Osteoblast (primary cell): ENCODE results near the gene PTPN2. TPM values are rescaled to one million over a fixed set of nuclear protein-coding genes. Genes with fewer than 3 reads are reported as not detected.

ENCODE experiments used
- DNase-seq: peaks from one replicate; pipeline ENCODE4 v3.0.0; 2011; ENCODE audit warnings: low spot score, mixed read lengths; ENCODE audit not compliant: insufficient read length; ENCODE audit errors: missing footprints
- H2AFZ ChIP-seq: 2 replicates; pipeline ENCODE4 v1.6.0; 2011; ENCODE audit warnings: mild to moderate bottlenecking, low read length
- H3K27ac ChIP-seq: 2 replicates; pipeline ENCODE4 v1.5.1; 2011; ENCODE audit warnings: mild to moderate bottlenecking, low read depth, low read length, moderate library complexity
- H3K27me3 ChIP-seq: 2 replicates; pipeline ENCODE4 v1.6.0; 2012; ENCODE audit warnings: mild to moderate bottlenecking, control low read depth, inconsistent platforms, low read length, moderate library complexity; ENCODE audit not compliant: insufficient read depth
- H3K36me3 ChIP-seq: 2 replicates; pipeline ENCODE4 v1.5.1; 2011; ENCODE audit warnings: mild to moderate bottlenecking, low read length, control low read depth, moderate library complexity; ENCODE audit not compliant: insufficient read depth
- H3K4me1 ChIP-seq: 2 replicates; pipeline ENCODE4 v1.5.1; 2011; ENCODE audit warnings: mild to moderate bottlenecking, low read length, control low read depth, moderate library complexity; ENCODE audit not compliant: insufficient read depth
- H3K4me2 ChIP-seq: 2 replicates; pipeline ENCODE4 v1.6.0; 2011; ENCODE audit warnings: mild to moderate bottlenecking, low read length; ENCODE audit not compliant: insufficient read depth
- H3K4me3 ChIP-seq: fragments of 200-600 bp; sonication (generic); 3 replicates; pipeline ENCODE4 v1.5.1; 2012; ENCODE audit warnings: mild to moderate bottlenecking, low read length, inconsistent platforms; ENCODE audit not compliant: insufficient read depth
- H3K79me2 ChIP-seq: 2 replicates; pipeline ENCODE4 v1.6.0; 2012; ENCODE audit warnings: mild to moderate bottlenecking, low read length, control low read depth, inconsistent platforms; ENCODE audit not compliant: insufficient read depth
- H3K9me3 ChIP-seq: 2 replicates; pipeline ENCODE4 v1.5.1; 2011; ENCODE audit warnings: low read depth, low read length, control low read depth
- H4K20me1 ChIP-seq: 2 replicates; pipeline ENCODE4 v1.6.0; 2012; ENCODE audit warnings: mild to moderate bottlenecking, low read length, control low read depth; ENCODE audit not compliant: insufficient read depth
- CTCF ChIP-seq: IDR thresholded peaks from 2 replicates; pipeline ENCODE4 v1.5.1; 2011; ENCODE audit warnings: mild to moderate bottlenecking, low read depth, low read length, moderate library complexity; ENCODE audit errors: extremely low read depth
- small RNA-seq: library from RNA; depleted of rRNA; stranded (forward); fragments of <200 nt; gene quantifications from one replicate; pipeline ENCODE3, GENCODE V24; 2012
- total RNA-seq: library from RNA; depleted of rRNA; stranded (reverse); fragments of >200 nt; gene quantifications from 2 replicates; pipeline ENCODE4 v1.2.3, GENCODE V29; 2012

PTPN2 gene
- total RNA-seq, 1 donor = 37.6 TPM

- H3K4me1 ChIP-seq = peaks cover 42% of the 10 kb centered on the region
- no peak for DNase-seq
- no peak overlapping the region for H3K4me3 ChIP-seq
- no peaks in the 10 kb centered on the region for H3K79me2 ChIP-seq
- H4K20me1 ChIP-seq = no peaks in the 10 kb centered on the region
- no peak overlapping the region for H3K27ac ChIP-seq
- no peak overlapping the region for H3K4me2 ChIP-seq
- no peaks in the 10 kb centered on the region for H3K27me3 ChIP-seq
- peak overlapping the region; percentile 3 for H2AFZ ChIP-seq
- no peaks in the 10 kb centered on the region for H3K9me3 ChIP-seq
- no peak for TF ChIP-seq CTCF
- H3K36me3 ChIP-seq = no peaks in the 10 kb centered on the region
Observed at GRCh38 chr18:12745095-12745795, 138.8 kb downstream of the PTPN2 start.

- H2AFZ ChIP-seq = no peak overlapping the region
- no peak overlapping the region for H3K27ac ChIP-seq
- no peaks in the 10 kb centered on the region for H4K20me1 ChIP-seq
- TF ChIP-seq CTCF = peak; percentile 76
- DNase-seq = peak; percentile 95
- H3K4me1 ChIP-seq = peaks cover 38% of the 10 kb centered on the region
- H3K36me3 ChIP-seq = no peaks in the 10 kb centered on the region
- H3K4me2 ChIP-seq = no peak overlapping the region
- no peaks in the 10 kb centered on the region for H3K79me2 ChIP-seq
- no peak overlapping the region for H3K4me3 ChIP-seq
- no peaks in the 10 kb centered on the region for H3K9me3 ChIP-seq
- H3K27me3 ChIP-seq = no peaks in the 10 kb centered on the region
Observed at GRCh38 chr18:12744103-12744502, 139.9 kb downstream of the PTPN2 start.

GRCh38 chr18:12742453-12742852 lies 141.6 kb downstream of the PTPN2 start:
- Histone ChIP-seq H2AFZ (no peak overlapping the region), H3K4me3 (no peak overlapping the region), H3K79me2 (no peaks in the 10 kb centered on the region), H3K4me2 (no peak overlapping the region), H4K20me1 (no peaks in the 10 kb centered on the region), H3K27me3 (no peaks in the 10 kb centered on the region), H3K9me3 (no peaks in the 10 kb centered on the region), H3K27ac (peak overlapping the region; percentile 52), H3K4me1 (peaks cover 24% of the 10 kb centered on the region), H3K36me3 (no peaks in the 10 kb centered on the region)
- peak; percentile 85 for DNase-seq
- TF ChIP-seq CTCF = no peak

Small RNA genes lying within 50 kb of the gene (small RNA-seq; reads per million reads assigned to genes)
- gene RF00019 = not detected

Other genes starting within 250 kb of the PTPN2 start
- gene SPIRE1, start 226.1 kb downstream of the PTPN2 start, total RNA-seq = 61.6 and 64.4 TPM in 2 replicates
- 9.7 and 10.1 TPM in 2 replicates for gene CEP76, start 181.5 kb downstream of the PTPN2 start, total RNA-seq
- gene PSMG2, start 181.2 kb downstream of the PTPN2 start, total RNA-seq = 94.5 and 114 TPM in 2 replicates
- 45.7 and 51.0 TPM in 2 replicates for gene SEH1L, start 63.8 kb upstream of the PTPN2 start, total RNA-seq
- 29.7 and 29.8 TPM in 2 replicates for gene CEP192, start 107.1 kb upstream of the PTPN2 start, total RNA-seq